Right cardiac atrium (tissue), 5 donors: ENCODE data around the gene MYL12A. TPM values are rescaled to one million over a fixed set of nuclear protein-coding genes. Genes with fewer than 3 reads are reported as not detected.
A peak's percentile ranks its signal among the peaks of the same experiment; 100 is the strongest.

Experiments
- ATAC-seq, 2 donors: fragments of 200-7000 bp; cut with Tn5 transposase; one replicate each; pipeline versions ENCODE4 v1.8.0 to v1.9.1; 2020; ENCODE audit warnings: moderate library complexity in 2 of 2, mild to moderate bottlenecking in 1 of 2
- DNase-seq, 3 donors: peaks; one replicate each; pipeline ENCODE4 v3.0.0-alpha.2; 2020
- H3K27ac ChIP-seq: one replicate; pipeline ENCODE4 v1.5.1; 2013; ENCODE audit warnings: mild to moderate bottlenecking, low read length, control low read depth, moderate library complexity
- H3K27me3 ChIP-seq: one replicate; pipeline ENCODE4 v1.6.1; 2013; ENCODE audit not compliant: control insufficient read depth, insufficient read depth
- H3K4me1 ChIP-seq: one replicate; pipeline ENCODE4 v1.6.1; 2013; ENCODE audit warnings: low read length; ENCODE audit not compliant: control insufficient read depth, insufficient read depth
- H3K4me3 ChIP-seq: one replicate; pipeline ENCODE4 v1.5.1; 2013; ENCODE audit warnings: low read length, control low read depth
- H3K9me3 ChIP-seq: one replicate; pipeline ENCODE4 v1.6.1; 2013; ENCODE audit warnings: low read length; ENCODE audit not compliant: control insufficient read depth
- WGBS: extraction: QIAGEN DNeasy Blood & Tissue Kit; methylation state at CpG from one replicate; pipeline ENCODE4 v1.1.7; 2013; 5-methylcytosine and 5-hydroxymethylcytosine counted together
- intact Hi-C, 4 donors: fragments of 100-400 bp; cut with DNase I; formaldehyde crosslinking; loops; one replicate each; pipeline versions ENCODE4 v1.11.0 to v1.14.0; 2022 to 2023
- polyA plus RNA-seq: library from polyadenylated mRNA; stranded (reverse); fragments of 200-250 nt; gene quantifications from one replicate; pipeline ENCODE4 v1.2.3, GENCODE V29; 2013
- total RNA-seq, 4 donors: library from RNA; stranded (reverse); fragmentation: NEBNext Ultra II Directional; extraction: Animal tissue kit (Norgen Biotek cat#: 25700); gene quantifications; one replicate each; pipeline ENCODE4 v1.2.1, GENCODE V29; 2021
- donor health status: healthy with polysubstance abuse.
- donor health status: DM: no; HTN: yes; CAD: no.
- donor health status: DM: no; HTN: no; CAD: no.
- donor health status: DM: no; HTN: yes; CAD: no; lungs with severe emphysema.
- donor health status: DM: yes; HTN: yes; CAD: no.

The MYL12A gene
- total and polyA plus RNA-seq, 5 donors = 493 to 1,833 (median 795) TPM

- H3K27ac ChIP-seq = peak overlapping the region; percentile 97
- H3K4me3 ChIP-seq = peak overlapping the region; percentile 86
- intact Hi-C loops = loop anchor here (5.0 to 10.0 kb wide), 6 partner anchors 51 to 314 kb away; no protein-coding TSS in a partner anchor
- ATAC-seq (peak; percentile 80), DNase-seq (peak; percentile 92 to 96 (median 96))
- H3K9me3 ChIP-seq = no peaks in the 10 kb centered on the region
- under 1% methylated on average over 29 of the region's 29 CpGs for WGBS
- H3K4me1 ChIP-seq = peaks cover 6% of the 10 kb centered on the region
- H3K27me3 ChIP-seq = no peaks in the 10 kb centered on the region
These were observed 1.6 kb upstream of the MYL12A start for GRCh38 chr18:3245853-3246634.

DNA sequence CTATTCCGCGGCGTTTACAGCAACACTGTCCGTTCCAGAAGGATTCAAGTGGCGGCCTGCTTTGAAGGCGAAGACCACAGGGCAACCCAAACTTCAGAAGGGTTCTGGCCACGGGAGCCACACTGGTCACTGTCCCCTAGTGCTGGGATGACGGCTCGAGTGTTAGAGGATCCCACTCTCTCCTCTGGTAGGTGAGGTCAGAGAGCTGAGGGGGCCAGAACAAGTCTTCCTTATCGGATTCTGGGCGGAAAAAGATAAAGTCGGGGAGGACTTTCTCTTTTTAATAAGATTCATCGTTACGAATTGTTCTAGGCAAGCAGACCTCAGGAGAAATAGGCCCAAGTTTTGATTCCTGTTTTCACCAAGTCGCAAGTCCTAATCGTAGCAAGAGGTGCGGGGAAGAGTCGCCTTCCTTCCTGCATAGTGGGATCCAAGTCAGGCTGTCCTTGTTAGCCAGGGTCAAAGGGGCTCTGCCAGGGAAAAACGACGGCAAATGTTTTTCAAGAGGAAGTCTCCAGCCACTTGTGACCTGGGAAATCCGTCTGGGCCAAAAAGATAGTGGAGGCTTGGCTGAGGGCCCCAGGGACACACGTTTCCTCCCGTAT is 864 bp upstream of the MYL12A start:
- H3K4me3 ChIP-seq = peak overlapping the region; percentile 86
- intact Hi-C loops = loop anchor here (5.0 to 10.0 kb wide), 6 partner anchors 52 to 314 kb away; no protein-coding TSS in a partner anchor
- peak overlapping the region; percentile 97 for H3K27ac ChIP-seq
- H3K4me1 ChIP-seq = peaks cover 6% of the 10 kb centered on the region
- WGBS = 3% methylated on average over 23 of the region's 23 CpGs
- DNase-seq (peak; percentile 55 to 68 (median 60)), ATAC-seq (peak; percentile 29 to 57)
- H3K9me3 ChIP-seq = no peaks in the 10 kb centered on the region
- no peaks in the 10 kb centered on the region for H3K27me3 ChIP-seq

- under 1% methylated on average over 22 of the region's 22 CpGs for WGBS
- Histone ChIP-seq H3K27me3 (no peaks in the 10 kb centered on the region), H3K4me3 (peak overlapping the region; percentile 86), H3K4me1 (peaks cover 6% of the 10 kb centered on the region), H3K27ac (peak overlapping the region; percentile 97), H3K9me3 (no peaks in the 10 kb centered on the region)
- ATAC-seq = peak; percentile 0 to 5
- intact Hi-C loops = loop anchor here (5.0 to 10.0 kb wide), 6 partner anchors 53 to 316 kb away; no protein-coding TSS in a partner anchor
- DNase-seq = no peak
These were observed 559 bp downstream of the MYL12A start for GRCh38 chr18:3248062-3248657.

DNA sequence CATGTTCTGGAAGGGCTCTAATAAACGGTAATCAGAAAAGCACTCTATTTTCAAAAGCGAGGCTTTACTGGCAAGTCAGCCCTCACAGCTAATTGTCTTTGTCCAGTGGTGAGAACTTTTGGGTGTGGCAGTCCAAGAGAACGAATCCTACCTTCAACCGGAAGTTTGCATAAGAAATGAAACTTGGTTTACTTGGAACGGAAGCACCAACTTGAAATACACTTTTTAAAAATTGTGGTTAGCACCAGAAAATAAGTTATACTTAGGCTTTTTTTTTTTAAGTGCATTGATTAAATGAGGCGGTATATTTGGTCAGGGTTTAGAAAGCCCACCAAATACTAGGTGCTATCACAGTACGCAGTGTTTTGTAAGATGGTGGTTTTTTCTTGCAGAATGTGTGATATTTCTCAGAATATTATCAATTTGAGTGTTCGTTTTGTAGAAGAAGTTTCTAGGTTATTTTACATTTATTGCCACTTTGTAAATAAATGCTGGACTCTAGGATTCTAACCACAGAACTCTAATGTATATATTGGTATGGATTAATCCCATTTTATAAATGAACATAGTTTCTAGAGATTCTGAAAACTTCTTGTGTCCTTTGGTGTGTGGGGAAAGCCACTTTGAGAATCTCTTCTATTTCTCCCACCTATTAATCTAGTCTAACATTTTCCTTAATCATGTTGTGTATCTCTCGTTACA is 1.2 kb downstream of the MYL12A start:
- DNase-seq (no peak), ATAC-seq (no peak)
- intact Hi-C loops = loop anchor here (5.0 to 10.0 kb wide), 6 partner anchors 54 to 317 kb away; no protein-coding TSS in a partner anchor
- Histone ChIP-seq H3K4me3 (peak overlapping the region; percentile 86), H3K27ac (peak overlapping the region; percentile 97), H3K9me3 (no peaks in the 10 kb centered on the region), H3K4me1 (peaks cover 6% of the 10 kb centered on the region), H3K27me3 (no peaks in the 10 kb centered on the region)
- 4% methylated on average over 9 of the region's 9 CpGs for WGBS

DNA sequence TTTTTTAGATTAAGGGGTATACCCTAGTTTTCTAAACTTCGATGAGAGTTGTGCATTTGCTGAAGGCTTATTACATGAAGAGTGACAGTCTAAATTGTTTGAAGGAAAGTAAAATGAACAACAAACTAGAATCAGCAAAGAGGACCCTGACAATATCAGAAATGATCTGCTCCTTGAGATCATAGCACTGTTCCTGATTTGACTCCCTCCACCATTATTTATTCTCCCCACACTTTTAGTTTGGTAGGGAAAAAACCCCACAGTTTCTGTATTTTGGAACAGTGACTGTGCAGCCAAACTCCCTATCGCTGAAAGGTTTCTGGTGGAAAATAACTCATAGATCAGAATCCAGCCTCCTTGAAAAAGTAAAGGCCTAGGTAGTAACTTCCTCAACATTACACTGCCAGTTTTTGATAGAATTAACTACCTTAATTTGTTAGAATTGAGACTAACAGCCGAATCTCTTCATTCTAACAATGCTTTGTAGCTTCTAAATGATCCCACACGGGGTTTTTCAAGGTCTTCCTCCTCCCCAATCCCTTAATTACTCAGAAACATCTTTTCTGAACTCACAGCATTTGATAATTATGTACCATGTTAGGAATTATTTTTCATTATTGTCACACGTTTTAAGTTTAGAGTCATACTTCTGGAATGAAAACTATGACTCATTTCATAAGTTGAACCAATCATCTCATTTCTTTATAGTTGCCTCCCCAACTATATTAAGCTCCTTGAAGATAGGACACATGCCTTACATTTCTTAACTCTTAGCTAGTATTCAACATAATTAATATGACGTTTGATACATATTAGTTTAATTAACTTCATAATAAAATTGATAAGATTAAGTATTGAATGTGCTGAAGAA is 2.9 kb downstream of the MYL12A start:
- Histone ChIP-seq H3K9me3 (no peaks in the 10 kb centered on the region), H3K27me3 (no peaks in the 10 kb centered on the region), H3K4me3 (peak overlapping the region; percentile 86), H3K27ac (peak overlapping the region; percentile 47), H3K4me1 (peaks cover 4% of the 10 kb centered on the region)
- DNase-seq (no peak), ATAC-seq (no peak)
- 22% methylated on average over 6 of the region's 6 CpGs for WGBS
- intact Hi-C loops = no loop called here

GRCh38 chr18:3251249-3251962 is 3.8 kb downstream of the MYL12A start:
- Histone ChIP-seq H3K27me3 (no peaks in the 10 kb centered on the region), H3K4me1 (peaks cover 4% of the 10 kb centered on the region), H3K27ac (no peak overlapping the region), H3K9me3 (no peaks in the 10 kb centered on the region), H3K4me3 (peak overlapping the region; percentile 26)
- no peak for ATAC-seq
- WGBS = 27% methylated on average over 8 of the region's 8 CpGs
- intact Hi-C loops = no loop called here
- peak in 1 of 3 donors; percentile 6 for DNase-seq

DNA sequence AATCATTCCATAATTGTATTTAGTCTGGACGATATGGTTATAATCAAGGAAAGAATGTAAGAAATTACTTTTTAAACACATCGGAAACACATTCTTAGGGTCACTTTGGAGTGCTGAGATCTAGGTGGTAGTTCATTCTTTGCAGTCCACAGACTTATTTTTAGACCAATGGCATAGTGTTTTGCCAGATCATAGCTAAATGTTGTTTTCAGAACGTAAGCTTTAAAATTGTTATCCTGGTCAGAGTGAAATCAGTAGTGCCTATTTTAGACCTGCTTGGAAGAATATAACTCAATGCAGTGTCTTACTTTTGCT is 4.3 kb downstream of the MYL12A start:
- Histone ChIP-seq H3K9me3 (no peaks in the 10 kb centered on the region), H3K27me3 (no peaks in the 10 kb centered on the region), H3K4me3 (peak overlapping the region; percentile 26), H3K27ac (peak overlapping the region; percentile 65), H3K4me1 (peaks cover 4% of the 10 kb centered on the region)
- intact Hi-C loops = no loop called here
- WGBS = 31% methylated on average over 3 of the region's 3 CpGs
- DNase-seq (no peak), ATAC-seq (no peak)

DNA sequence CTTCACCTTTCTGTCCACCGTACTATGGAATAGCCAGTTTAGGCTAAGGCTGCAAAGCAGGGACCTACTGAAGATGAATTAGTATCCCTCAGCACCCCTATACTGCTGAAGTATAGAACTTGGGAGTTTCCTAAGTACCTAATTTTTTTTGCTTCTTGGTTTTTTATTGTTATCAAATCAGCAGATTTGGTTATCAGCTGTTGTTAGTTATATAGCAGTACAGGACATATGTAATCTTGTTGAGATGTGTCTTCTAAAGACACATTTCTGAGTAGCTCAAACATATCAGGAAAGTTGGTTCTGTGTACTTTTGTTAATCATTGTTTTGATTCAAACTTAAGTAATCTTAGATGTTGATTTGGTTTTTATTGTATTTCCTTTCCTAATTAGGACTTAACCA is 5.2 kb downstream of the MYL12A start:
- Histone ChIP-seq H3K27ac (peak overlapping the region; percentile 92), H3K27me3 (no peaks in the 10 kb centered on the region), H3K4me1 (peaks cover 4% of the 10 kb centered on the region), H3K9me3 (no peaks in the 10 kb centered on the region), H3K4me3 (peak overlapping the region; percentile 26)
- no peak for DNase-seq
- WGBS = 83% methylated on average over 1 of the region's 1 CpG
- ATAC-seq = no peak
- intact Hi-C loops = no loop called here

DNA sequence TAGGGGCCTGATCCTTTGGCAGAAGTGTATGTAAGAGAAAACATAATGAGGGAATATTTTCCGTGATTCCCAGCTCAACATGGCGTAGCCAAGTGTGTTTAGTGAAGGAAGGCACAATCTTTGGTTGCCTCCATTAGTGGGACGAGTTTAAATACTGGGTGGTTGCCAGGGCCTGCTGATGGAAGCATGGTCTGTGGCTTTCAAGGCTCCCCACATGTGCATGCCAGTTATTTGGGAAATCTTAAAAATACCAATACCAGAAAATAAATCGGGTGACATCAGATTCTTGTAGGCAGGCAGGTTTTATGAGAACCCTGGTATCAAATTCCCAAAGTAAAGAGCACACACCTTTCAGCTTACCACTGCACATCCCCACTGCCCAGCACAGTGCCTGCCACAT is 7.1 kb downstream of the MYL12A start:
- WGBS = 73% methylated on average over 4 of the region's 4 CpGs
- intact Hi-C loops = no loop called here
- H3K27me3 ChIP-seq = no peaks in the 10 kb centered on the region
- H3K4me3 ChIP-seq = peak overlapping the region; percentile 26
- H3K4me1 ChIP-seq = no peaks in the 10 kb centered on the region
- no peak overlapping the region for H3K27ac ChIP-seq
- ATAC-seq (no peak), DNase-seq (peak in 1 of 3 donors; percentile 11)
- no peaks in the 10 kb centered on the region for H3K9me3 ChIP-seq
